ENCODE data around the gene MAP2K5.

The MAP2K5 gene

GRCh38 chr15:67724691-67725375 lies 182.3 kb downstream of the MAP2K5 start:
- TF ChIP-seq, protein P1, sequence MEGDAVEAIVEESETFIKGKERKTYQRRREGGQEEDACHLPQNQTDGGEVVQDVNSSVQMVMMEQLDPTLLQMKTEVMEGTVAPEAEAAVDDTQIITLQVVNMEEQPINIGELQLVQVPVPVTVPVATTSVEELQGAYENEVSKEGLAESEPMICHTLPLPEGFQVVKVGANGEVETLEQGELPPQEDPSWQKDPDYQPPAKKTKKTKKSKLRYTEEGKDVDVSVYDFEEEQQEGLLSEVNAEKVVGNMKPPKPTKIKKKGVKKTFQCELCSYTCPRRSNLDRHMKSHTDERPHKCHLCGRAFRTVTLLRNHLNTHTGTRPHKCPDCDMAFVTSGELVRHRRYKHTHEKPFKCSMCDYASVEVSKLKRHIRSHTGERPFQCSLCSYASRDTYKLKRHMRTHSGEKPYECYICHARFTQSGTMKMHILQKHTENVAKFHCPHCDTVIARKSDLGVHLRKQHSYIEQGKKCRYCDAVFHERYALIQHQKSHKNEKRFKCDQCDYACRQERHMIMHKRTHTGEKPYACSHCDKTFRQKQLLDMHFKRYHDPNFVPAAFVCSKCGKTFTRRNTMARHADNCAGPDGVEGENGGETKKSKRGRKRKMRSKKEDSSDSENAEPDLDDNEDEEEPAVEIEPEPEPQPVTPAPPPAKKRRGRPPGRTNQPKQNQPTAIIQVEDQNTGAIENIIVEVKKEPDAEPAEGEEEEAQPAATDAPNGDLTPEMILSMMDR (conservative IDR thresholded peaks at IDR 0.05) = no peak
- no peak overlapping the region for H3K27ac ChIP-seq

GRCh38 chr15:67730135-67730534 lies 187.6 kb downstream of the MAP2K5 start:
- H3K27ac ChIP-seq = no peak overlapping the region
- TF ChIP-seq, protein P1 (conservative IDR thresholded peaks at IDR 0.05) = no peak

DNA sequence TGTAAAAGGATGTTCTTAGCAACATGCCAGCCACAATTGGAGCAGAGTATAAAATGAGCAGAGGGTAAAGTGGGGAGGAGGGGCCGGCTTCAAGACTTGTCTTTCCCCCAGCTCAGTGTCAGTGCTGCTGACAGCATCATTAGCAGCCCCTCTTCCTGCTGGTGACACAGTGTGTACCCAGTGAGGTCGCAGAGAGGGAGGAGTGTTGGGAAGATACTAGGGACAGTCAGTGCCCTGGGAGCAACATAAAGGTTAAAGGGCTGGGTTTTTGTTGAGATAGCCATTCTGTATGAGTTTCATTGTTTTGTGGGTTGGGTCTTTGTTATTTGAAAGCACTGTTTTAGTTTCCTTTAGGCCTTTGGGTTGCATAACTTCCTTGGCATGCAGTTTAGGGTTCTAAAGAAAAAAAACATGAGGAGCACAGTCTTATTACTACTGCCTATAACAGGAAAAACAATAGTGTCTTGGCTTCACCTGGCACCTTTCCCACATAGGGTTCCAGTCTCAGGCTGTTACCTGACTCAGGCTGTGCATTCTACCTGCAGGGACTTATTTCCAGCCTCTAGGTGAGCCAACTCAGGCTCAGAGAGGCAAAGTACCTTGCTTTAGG lies 188.7 kb downstream of the MAP2K5 start:
- H3K27ac ChIP-seq = no peak overlapping the region
- TF ChIP-seq, protein P1 (conservative IDR thresholded peaks at IDR 0.05) = no peak

DNA sequence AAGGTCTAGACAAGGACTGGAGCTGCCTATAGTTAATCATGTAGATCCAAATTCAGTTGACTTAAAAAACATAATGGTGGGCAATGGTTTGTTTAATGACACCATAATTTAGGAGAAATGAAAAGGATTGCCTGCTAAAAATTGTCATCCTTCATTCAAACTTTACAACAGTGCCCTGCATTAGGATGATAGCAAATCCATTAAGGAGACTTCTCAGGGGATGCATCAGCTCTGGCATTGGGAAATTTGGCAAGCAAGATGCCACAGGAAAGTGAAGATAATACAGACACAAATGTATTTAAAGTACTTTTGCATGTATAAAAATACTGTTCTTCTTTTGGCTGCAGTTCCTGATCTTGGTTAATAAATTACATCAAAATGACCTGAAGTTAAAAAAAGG lies 189.7 kb downstream of the MAP2K5 start:
- H3K27ac ChIP-seq = no peak overlapping the region
- TF ChIP-seq, protein P1 (conservative IDR thresholded peaks at IDR 0.05) = no peak

GRCh38 chr15:67732671-67733374 lies 190.3 kb downstream of the MAP2K5 start:
- TF ChIP-seq, protein P1 (conservative IDR thresholded peaks at IDR 0.05) = no peak

GRCh38 chr15:67735896-67736295 lies 193.4 kb downstream of the MAP2K5 start:
- TF ChIP-seq, protein P1 (conservative IDR thresholded peaks at IDR 0.05) = no peak
- no peak overlapping the region for H3K27ac ChIP-seq

More at GRCh38 chr15:67732671-67733374, 190.3 kb downstream of the MAP2K5 start:
- H3K27ac ChIP-seq = no peak overlapping the region

DNA sequence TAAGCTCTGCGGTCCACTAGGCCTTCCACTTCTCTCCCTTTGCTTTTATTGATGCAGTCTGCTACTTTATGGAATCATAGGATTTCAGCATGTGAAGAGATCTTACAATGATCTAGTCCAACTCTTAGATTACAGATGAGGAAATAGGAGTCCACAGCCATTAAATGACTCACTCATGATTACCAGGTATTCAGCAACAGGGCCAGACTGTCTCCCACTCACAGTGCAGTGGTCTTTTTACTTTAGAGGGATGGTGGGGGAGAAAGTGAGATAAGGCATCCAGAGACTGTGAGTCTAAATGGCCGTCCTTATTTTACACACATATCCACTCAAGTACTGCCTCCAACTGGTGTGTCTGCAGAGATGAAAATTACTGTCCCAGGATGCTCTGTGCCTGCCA lies 194.3 kb downstream of the MAP2K5 start:
- TF ChIP-seq, protein P1 (conservative IDR thresholded peaks at IDR 0.05) = no peak
- no peak overlapping the region for H3K27ac ChIP-seq
